HG03378 (cell line): ENCODE data around the gene GAMT.
"Not testable (repeated sequence)": the region's sequence is repeated elsewhere in the genome, so short reads cannot be mapped to it uniquely, and the experiment has no call there.

Source experiments
- ATAC-seq: cut with Tn5 transposase; IDR thresholded peaks from one replicate; pipeline ENCODE4 v1.9.1; 2021; ENCODE audit warnings: mild to moderate bottlenecking, moderate library complexity; ENCODE audit not compliant: unreplicated experiment

GAMT gene

DNA sequence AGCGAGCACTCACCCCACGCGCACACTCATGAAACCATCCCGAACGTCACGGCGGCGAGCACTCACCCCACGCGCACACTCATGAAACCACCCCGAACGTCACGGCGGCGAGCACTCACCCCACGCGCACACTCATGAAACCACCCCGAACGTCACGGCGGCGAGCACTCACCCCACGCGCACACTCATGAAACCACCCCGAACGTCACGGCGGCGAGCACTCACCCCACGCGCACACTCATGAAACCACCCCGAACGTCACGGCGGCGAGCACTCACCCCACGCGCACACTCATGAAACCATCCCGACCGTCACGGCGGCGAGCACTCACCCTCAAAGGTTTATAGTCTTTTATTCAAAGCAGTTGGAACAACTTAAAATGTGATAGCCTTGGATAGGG lies 18.7 kb upstream of the GAMT start:
- ATAC-seq: not testable (repeated sequence)

DNA sequence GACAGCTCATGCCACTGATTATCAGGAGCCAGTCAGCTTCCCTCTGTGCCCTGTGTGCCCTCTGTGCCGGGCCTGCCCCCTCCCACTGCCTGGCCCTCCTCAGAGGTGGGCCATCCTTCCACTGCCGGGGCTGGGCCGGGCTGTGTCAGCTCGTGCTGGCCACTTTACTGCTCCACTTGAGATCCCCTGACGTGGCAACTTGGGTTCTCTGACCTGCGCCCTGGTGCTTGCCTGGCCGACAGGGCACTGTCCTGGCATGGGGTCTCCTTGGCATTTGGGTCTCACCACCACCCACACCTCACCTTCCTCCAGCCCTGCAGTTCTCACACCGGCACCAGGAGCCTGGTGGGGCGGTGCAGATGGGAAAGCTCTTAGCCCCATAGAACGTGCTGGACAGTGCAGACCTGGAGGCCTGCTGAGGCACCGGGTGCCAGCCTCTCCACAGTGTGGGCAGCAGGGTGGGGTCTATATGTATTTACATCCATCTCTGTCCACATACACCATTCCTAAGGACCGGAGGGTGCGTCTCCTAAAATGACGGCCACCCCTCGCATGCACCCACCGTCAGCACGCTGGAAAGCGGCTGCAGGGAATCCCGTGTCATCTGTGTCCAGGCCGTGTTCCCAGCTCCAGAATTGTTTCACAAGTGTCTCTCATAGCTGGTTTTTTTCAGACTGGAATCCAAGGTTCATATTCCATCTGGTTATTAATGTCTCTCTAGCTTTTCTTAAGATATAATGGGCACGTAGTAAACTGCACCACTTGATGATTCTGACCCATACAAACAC lies 17.8 kb upstream of the GAMT start:
- ATAC-seq: no peak

DNA sequence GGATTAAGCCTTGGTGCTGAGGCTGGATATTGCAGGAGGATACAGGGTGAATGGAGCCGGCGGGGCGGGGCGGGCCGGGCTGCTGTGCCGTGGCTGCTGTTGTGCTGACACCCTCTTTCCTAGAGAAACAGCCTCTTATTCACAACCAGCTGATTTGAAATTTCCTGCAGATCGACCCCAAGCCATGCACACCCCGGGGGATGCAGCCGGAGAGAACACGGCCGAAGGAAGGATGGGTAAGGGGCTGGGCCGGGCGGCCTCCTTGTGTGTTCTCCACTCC lies 17.1 kb upstream of the GAMT start:
- no peak for ATAC-seq

DNA sequence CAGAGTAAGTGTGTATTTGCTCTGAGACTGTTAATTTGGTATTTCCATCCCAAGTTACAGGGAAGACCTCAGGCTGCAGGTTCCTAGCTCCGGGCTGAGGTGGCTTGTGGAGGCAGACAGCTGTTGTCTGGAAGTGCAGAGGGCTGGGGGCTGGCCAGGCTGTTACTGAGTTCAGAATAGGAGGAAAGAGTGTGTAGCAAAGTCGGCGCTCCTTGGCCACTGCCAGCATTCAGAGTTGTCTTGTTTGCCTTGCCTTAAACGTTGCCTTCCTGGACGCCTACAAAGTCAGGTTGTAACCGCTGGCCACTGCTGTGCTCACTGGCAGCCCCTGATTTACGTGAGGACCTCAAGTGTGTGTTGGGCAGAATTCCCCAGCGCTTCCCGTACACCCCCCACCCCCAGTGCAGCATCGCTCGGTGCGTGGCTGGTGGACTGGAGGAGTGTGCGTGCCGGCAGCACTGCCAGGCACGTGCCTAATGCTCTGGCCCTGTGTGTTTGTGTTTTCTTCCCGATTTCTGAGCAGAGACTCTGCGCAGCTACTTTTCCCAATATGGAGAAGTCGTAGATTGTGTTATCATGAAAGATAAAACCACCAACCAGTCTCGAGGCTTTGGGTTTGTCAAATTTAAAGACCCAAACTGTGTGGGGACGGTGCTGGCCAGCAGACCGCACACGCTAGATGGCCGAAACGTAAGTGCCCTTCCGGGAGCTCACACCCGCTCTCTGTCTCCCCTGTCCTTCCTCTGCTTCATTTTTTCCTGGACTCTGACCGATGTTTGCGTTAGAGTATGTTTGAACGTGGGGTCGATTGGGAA lies 16.5 kb upstream of the GAMT start:
- ATAC-seq: no peak

DNA sequence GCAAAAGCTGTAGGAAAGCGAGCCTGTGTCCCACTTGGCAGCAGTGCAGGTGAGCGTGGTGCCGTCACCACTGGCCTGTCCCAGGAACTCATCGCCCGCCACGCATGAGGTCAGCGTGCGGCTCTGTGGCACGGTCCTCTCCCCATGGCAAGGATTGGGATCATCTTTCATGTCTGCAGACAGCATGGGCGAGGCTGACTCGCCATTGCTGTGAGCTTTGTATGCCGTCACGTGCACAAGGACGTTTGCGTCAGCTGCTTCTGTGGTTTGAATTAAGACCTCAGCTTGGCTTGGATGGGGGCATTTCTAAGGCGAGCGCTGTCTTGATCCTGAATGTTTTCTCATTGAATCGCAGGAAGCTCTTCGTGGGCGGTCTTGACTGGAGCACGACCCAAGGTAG lies 15.8 kb upstream of the GAMT start:
- ATAC-seq: no peak

DNA sequence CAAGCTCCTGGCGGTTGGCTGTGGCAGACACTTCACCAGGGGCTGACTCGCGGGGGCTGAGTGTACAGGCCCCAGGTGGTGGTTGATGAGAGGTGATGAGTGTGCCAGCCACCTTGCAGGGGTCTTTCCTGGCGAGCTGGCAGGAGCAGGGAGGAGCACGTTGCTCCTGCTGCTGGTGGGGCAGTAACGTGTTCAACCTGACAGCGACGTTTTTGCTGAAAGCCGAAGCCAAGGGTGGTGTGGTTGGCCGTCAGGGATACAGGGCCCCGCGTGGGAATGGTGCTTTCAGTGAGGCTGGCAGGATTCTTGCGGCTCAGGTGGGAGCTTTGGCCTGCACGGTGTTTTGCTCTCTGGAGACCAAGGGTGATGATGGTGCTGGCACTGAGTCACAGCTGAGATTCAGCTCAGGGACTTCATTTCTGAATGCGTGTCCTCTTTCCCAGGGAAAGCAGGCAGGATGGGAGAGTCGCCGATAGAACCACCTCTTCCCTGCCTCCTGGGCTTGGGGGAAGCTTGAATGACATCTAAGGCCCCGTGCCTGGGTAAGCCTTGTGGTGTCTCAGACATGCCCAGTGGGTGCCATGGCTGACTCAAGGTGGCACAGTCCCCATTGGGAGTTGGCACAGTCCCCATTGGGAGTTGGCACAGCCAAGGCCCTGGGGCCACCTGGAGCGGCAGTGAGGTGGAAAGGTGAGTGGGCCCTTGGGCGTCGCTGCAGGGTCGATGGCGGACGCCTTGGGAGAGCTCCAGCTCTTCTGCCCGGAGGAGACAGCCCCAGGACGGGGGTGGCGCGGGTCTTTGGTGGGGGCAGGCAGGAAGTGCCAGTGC lies 14.9 kb upstream of the GAMT start:
- no peak for ATAC-seq

DNA sequence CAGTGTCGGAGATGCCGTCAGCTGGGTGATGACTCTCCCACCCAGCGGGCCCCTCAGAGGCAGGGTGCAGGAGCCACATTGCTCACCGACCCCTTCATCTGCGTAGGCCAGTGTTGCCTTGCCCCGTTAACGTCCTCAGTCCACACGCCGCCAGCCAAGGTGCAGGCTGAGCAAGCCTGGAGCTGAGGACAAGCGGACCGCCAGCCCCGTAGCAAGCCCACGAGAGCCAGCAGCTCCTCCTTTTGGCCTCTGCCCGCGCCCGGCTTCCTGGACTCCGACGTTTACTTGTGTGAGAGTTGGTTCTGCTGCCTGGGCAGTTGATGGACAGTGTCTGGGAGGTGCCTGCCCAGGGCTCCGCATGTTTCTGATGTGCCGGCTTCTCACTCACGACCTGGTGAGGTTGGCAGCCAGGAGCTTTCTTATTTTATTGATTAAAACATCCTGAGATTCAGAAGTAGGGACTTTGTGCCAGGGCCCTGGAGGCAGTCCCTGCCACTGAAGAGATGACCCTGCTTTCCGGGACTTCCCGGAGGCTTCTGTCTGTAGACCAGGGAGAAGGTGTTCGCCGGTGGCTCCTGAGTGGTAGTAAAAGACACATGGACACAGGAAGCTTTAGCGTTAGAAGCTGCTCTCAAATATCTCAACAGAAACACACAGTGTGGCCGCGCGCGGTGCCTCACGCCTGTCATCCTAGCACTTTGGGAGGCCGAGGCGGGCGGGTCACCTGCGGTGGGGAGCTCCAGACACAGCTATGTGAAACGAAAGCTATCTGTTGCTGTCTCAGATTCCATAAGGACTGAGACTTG lies 11.9 kb upstream of the GAMT start:
- ATAC-seq: no peak

DNA sequence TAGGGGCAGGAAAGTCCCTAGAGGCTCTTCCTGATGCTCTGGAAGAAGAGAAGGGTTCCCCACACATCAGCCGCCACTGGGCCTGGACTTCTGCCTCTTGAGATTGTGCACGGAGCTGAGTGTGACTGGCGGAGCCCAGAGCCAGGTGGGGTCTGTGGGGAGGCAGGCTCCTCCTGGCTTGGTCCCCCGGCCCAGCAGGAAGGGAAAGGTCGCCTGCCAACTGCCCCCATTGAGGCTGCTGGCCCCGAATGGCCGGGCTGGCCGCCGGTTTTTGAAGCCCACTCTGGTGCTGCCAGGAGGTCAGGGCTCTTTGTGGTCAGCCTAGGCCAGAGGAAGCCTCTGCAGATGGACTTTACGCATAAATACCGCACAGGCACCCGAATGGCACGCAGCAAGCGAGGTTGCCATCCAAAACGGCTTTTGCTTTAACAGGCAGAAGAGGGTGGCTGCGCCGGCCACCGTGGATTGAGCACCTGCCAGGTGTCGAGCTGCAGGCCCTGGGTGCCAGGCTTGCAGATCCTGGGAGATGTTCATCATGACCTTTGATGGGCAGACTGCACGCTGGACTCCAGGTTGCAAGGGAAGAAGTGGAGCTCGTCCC lies 11.1 kb upstream of the GAMT start:
- ATAC-seq: no peak

DNA sequence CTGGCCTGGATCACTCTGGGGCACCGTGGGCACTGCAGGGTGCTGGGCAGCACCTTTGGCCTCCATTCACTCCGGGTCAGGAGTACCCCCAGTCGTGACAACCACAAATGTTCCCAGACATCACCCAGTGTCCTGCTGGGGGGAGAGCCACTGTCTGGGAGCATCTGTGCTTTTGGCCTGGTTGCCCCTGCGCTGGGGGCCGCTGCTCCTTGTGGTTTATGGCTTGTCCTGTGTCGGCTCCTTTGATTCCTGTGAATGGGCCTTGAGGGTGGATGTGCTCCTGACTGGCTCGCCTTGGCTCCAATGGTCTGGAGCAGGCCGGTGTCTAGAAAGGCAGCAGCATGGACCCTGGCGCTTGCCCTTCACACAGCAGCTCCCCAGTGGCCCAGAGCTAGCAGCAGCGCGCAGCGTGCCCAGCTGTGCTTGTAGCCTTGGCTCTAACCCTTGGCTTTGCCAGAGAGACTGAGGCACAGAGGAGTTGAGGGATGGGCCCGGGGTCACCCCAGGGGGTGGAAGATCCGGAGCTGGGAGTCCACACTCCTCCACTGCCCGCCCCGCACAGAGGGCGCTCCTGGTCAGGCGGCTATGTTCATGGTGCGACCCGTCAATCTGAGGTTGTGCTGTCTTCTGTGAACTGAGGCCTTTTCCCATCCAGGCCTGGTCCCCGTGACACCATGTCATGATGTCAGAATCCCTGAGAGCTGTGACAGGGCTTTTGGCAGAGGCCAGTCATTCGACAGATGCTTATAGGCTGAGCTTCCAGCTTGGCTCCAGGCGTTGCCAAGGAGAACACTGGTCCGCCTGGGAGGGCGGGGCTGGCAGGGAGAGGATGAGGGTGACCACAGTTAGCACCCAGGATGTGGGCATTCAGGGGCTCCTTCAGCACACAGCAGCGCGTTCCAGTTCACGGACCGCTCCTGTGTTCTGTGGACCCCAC lies 10.2 kb upstream of the GAMT start:
- no peak for ATAC-seq

DNA sequence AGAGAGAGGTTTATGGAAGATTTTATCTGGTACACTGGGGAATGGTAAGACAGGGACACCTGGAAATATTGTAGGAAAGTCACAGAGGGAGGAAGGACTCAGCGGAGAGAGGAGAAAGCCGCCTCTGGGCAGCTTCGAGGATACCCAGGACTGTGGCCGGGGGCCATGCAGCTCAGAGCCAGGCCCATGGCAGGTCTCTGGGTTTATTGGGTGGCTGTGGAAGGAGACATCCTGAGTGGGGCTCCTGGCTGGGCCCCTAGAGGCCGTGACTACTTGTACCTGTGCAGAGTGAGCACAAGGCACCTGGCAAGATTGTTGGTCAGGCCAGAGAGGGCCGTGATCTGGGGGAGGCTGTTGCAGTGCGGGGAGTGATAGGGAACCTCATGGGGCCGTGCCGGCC lies 9.4 kb upstream of the GAMT start:
- ATAC-seq: no peak

DNA sequence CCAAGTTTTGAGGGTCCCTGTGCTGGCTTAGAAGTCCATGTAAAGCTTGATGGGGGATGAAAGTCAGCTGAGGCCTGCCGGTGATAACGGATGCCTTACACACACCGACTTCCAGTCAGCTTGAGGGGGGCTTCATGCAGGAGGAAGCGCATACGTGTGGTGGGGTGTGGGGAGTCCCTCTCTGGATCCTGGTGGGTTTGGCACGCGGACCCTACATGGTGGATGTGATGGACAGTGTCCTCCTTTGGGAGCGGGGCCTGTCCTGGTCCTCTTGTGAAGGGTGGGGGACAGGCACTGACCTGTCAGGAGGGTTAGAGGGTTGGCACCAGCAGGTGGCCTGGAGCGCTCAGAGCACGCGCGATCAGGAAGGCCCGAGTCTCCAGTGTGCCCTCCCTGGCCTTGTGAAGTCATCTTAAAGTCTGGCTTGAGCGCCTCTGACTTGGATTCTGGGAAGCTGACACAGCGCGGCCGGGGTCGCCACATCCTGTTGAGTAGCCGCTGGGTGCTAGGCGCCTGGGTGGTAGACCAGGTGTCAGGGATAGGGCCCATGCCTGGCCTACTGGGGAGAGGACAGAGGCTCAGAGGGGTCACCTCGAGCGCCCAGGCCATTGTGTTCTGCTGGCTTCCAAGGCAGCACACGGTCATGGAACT lies 8.9 kb upstream of the GAMT start:
- no peak for ATAC-seq

DNA sequence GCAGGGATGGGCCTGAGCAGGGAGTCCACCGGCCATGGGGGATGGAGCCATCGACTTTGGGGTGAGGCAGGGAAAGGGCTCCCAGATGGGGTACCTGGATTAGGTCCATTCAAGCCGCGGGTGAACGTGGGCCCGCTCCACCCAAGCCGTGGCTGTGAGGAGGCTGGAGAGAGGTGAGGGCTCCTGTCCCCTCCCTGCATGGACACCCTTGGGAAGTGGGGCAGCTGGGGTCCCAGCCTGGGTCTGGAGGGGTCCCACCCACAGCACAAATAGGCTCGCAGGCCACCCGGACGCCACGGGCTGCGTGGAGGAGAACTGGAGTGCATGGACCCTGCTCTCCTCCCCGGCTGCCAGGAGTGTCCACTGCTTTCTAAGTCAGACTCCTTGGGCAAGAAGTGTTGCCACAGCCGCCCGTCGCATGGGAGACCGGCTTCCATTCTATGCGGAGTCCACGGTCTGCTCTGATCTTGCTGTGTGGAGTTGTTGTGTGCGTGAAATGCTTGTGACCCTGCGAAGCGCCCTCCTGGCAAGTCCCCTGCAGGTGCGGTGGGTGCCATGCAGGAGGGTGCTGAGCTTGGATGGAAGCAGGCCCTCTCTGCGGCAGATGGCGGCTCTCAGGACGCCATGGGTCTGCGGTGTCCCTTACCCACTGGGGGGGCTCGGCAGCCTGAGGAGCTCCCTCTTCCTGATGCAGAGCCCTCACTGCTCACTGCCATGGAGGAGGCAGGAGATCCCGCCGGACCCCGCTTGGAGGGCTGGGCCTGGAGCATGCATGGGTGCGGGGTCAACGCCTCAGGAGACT lies 8.1 kb upstream of the GAMT start:
- ATAC-seq: no peak

DNA sequence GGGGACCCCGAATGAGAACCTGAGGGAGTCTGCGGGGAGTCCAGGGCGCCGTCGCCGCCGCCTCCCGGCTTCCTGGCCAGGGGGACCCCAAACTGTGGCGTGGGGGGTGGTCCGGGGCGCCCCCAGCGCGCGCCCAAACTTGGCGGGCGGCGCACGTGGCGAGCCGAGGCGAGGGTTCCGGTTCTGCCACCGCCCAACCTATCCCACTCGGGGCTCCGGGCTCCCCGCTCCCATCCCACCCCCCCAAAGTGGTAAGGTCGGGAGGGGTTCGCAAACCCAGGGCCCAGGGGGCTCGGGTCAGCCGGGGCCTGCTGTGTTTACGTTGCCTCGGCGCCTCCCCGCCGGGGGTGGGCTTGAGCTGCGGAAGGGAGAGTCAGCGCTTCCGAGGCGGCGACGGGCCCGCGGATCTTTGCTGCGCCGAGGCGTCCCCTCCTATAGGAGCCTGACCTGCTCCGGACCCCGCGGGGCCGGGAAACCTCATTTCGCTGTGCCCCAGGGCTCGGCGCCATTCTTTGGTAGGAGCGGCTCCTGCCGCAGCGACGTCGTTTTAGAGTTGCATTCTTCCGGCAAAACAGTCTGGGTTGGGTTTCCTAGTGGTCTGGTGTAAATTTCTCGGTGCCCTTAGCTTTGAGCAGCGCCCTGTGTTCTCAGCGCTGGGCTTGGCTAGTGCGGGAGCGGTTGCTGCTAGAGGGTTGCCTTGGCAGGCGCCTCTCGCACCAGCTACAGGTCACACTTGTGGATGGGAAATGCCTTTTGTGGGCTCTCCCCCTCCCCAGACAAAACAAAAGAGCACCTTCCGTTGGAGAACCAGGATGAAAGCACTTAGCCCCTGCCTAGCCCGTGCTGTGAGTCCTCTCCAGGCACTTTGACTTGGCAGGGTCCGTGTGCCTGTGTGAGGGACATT lies 7.2 kb upstream of the GAMT start:
- ATAC-seq: no peak

DNA sequence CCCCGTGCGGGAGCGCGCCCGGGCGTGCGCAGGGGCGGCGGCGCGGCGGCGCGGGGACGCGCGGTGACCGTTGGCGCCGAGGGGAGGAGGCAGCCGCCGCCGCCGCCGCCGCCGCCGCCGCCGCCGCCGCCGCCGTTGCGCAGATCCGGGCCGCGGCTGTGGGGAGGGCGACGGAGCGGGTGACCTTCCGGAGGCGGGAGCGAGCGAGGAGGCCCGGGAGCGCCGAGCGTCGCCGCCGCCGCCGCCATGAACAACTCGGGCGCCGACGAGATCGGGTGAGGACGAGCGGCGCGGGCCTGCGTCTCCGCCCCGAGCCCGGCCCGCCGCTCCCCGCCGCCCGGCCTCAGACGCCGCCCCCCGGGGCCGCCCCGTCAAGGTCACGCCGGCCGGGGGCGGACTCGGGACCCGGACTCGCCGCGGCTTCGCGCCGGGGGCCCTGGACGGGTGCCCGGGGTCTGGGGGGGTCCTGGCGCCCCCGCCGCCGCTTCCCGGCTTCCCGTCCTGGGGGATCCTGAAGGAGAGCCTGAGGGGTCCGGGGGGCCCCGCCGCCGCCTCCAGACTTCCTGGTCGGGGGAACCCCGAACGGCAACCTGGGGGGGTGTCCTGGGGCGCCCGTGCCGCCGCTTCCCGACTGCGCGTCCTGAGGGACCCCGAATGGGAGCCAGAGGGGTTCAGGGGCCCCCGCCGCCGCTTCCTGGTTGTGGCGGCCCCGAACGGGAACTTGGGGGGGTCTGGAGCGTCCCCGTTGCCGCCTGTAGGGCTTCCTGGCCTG lies 6.4 kb upstream of the GAMT start, which contains the start of gene DAZAP1:
TSS of gene DAZAP1 (plus strand) at position 59 of the 772 bp plus-strand sequence. CDS start at position 247, 188 bp downstream.
- ATAC-seq: no peak

DNA sequence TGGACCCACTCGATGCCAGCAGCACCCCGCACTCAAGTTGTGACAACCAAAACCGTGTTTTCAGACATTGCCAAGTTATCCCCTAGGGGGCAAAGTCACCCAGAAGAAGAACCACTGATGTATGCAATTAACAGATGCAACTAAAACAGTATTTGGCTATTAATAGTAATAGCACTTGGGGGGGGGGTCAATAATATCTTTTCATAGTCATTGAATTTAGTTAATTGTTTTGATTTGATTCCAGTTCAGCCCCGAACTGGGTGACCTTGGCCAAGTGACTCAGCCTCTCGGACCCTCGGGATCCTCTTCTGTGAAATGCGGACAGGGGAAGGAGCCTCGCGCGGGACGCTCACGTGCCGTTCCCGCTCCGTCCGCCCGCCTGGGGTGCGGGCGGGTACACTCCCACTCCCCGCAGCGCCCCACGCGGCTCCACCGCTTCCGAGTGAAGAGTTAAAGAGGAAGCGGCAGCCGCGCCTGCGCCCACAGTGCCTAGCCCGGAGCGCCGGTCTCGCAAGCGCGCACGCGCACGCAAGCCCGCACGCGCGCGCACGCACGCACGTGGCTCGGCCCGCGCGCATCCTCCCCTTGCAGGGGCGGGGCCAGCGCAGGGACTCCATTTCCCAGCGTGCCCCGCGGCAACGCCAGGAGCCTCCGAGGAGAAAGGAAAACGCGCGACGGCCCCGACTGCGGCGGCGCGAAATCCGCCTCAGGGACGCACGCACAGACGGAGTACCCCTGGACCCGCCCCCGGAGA lies 5.6 kb upstream of the GAMT start:
- ATAC-seq: peak; percentile 48
